Spleen (tissue), 11 donors: Measurements from ENCODE around the gene PIGS. TPM values are rescaled to one million over a fixed set of nuclear protein-coding genes. Genes with fewer than 3 reads are reported as not detected.
"Not testable (repeated sequence)": the region's sequence is repeated elsewhere in the genome, so short reads cannot be mapped to it uniquely, and the experiment has no call there.

Experiments used
- DNase-seq: peaks from one replicate; pipeline ENCODE4 v3.0.0-alpha.2; 2020
- H3K27ac ChIP-seq, 8 donors: fragments of 200-600 bp; sonication (generic) in 7 of 8; 1 replicate in 4 of 8; 2 replicates in 4 of 8; pipeline versions ENCODE4 v1.5.0 to v1.8.0; 2016 to 2021; ENCODE audit warnings: inconsistent platforms in 4 of 8, mild to moderate bottlenecking in 4 of 8, moderate library complexity in 1 of 8
- H3K27me3 ChIP-seq, 7 donors: fragments of 200-600 bp; sonication (generic) in 6 of 7; replicated peaks in 1 of 7; 1 replicate in 4 of 7; 2 replicates in 3 of 7; pipeline versions ENCODE4 v1.5.0 to v1.8.0; 2016 to 2021; ENCODE audit warnings: inconsistent platforms in 3 of 7, mild to moderate bottlenecking in 1 of 7
- H3K36me3 ChIP-seq, 6 donors: fragments of 200-600 bp; sonication (generic) in 5 of 6; 1 replicate in 4 of 6; 2 replicates in 2 of 6; pipeline versions ENCODE4 v1.5.0 to v1.8.0; 2016 to 2021; ENCODE audit warnings: inconsistent platforms in 2 of 6
- H3K4me1 ChIP-seq, 6 donors: fragments of 200-600 bp; sonication (generic) in 5 of 6; 1 replicate in 3 of 6; 2 replicates in 3 of 6; pipeline versions ENCODE4 v1.5.0 to v1.8.0; 2016 to 2021; ENCODE audit warnings: inconsistent platforms in 3 of 6
- H3K4me3 ChIP-seq, 8 donors: fragments of 200-600 bp; sonication (generic) in 7 of 8; 1 replicate in 4 of 8; 2 replicates in 4 of 8; pipeline versions ENCODE4 v1.5.0 to v1.8.0; 2016 to 2021; ENCODE audit warnings: inconsistent platforms in 4 of 8, mild to moderate bottlenecking in 4 of 8, moderate library complexity in 2 of 8
- H3K9me3 ChIP-seq, 8 donors: fragments of 200-600 bp; sonication (generic) in 7 of 8; 1 replicate in 4 of 8; 2 replicates in 4 of 8; pipeline versions ENCODE4 v1.5.0 to v1.8.0; 2016 to 2021; ENCODE audit warnings: inconsistent platforms in 4 of 8
- POLR2A ChIP-seq, 3 donors: fragments of 450-650 bp; IDR thresholded peaks; one replicate each; pipeline ENCODE4 v1.5.1; 2017; ENCODE audit warnings: antibody characterized with exemption in 3 of 3, mild to moderate bottlenecking in 1 of 3
- POLR2AphosphoS5 ChIP-seq, 3 donors: sonication (generic); formaldehyde crosslinking; IDR thresholded peaks; one replicate each; pipeline ENCODE4 v1.5.1; 2017; ENCODE audit warnings: antibody characterized with exemption in 3 of 3
- WGBS, 5 donors: extraction: QIAGEN DNeasy Blood & Tissue Kit in 3 of 5; methylation state at CpG; one replicate each; pipeline versions ENCODE4 v1.1.5 to v1.1.7; 2013 to 2018; 5-methylcytosine and 5-hydroxymethylcytosine counted together
- intact Hi-C: fragments of 100-400 bp; cut with DNase I; formaldehyde crosslinking; loops from one replicate; pipeline ENCODE4 v1.15.0; 2023; ENCODE audit warnings: low total_unique reads
- polyA plus RNA-seq, 3 donors: library from polyadenylated mRNA; stranded (reverse); fragments of 200-250 nt; gene quantifications; one replicate each; pipeline ENCODE4 v1.2.1, GENCODE V29; 2013
- total RNA-seq, 7 donors: library from RNA; depleted of rRNA in 3 of 7; stranded (reverse); fragments of >200 nt in 3 of 7; fragmentation: NEBNext Ultra II Directional in 4 of 7; extraction: Animal tissue kit (Norgen Biotek cat#: 25700) in 4 of 7; gene quantifications; one replicate each; pipeline versions ENCODE4 v1.1.0 to v1.2.1, GENCODE V29; 2016 to 2021
- TF ChIP-seq, protein P1 (sequence below), 11 experiments: fragments of 200-600 bp in 7 of 11; fragments of 450-650 bp in 4 of 11; sonication (generic) in 4 of 11; IDR thresholded peaks in 8 of 11; conservative IDR thresholded peaks in 3 of 11; 1 replicate in 7 of 11; 2 replicates in 4 of 11; pipeline versions ENCODE4 v1.4.0 to v1.8.0; 2016 to 2021; ENCODE audit warnings: antibody characterized with exemption in 11 of 11, inconsistent platforms in 4 of 11, mild to moderate bottlenecking in 1 of 11
- donor health status: healthy with polysubstance abuse.
- donor health status: DM: no; HTN: no; CAD: no; lungs with moderate emphysema.
- donor health status: DM: no; HTN: no; CAD: no.
- donor health status: Bipolar disorder and iron deficiency.
- donor health status: healthy.
- donor health status: DM: no; HTN: no; CAD: no.
- donor health status: DM: yes; HTN: yes; CAD: no.

The PIGS gene
- total and polyA plus RNA-seq, 10 donors, result 13.3 to 77.6 (median 50.0) TPM

DNA sequence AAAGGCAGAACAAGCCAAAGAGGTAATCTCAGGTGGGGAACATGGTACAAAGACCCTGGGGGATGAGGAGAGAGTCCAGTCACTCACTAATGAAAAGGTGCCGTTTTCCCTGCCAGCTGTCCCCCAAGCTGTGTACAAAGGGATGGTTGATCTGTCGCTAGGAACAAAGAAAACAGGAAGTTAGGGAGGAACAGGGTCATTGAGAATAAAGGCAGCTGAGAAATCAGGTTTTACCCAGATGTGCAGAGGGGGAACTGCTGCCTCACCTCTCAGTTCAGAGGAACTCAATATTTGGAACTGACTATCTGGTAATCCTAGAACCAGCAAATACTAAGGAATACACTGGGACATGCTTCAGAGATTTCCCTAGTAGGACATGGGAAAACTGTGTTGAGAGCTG is 41.2 kb upstream of the PIGS start:
- intact Hi-C loops, result loop anchor here (5.0 kb wide), 2 partner anchors 65 to 120 kb away; no protein-coding TSS in a partner anchor
- Histone ChIP-seq H3K27ac (peak overlapping the region in 2 of 8 donors; percentile 16 to 31), H3K27me3 (no peaks in the 10 kb centered on the region), H3K9me3 (no peaks in the 10 kb centered on the region), H3K36me3 (peaks cover 9 to 85% (median 51%) of the 10 kb centered on the region in 6 donors), H3K4me3 (no peak overlapping the region), H3K4me1 (peaks cover 0 to 31% (median 6%) of the 10 kb centered on the region in 6 donors)
- WGBS, 5 donors, result 17 to 28% (median 24%) methylated on average over 2 of the region's 2 CpGs
- peak in 1 of 3 donors; percentile 6 for TF ChIP-seq POLR2AphosphoS5 (IDR thresholded peaks at IDR 0.05)
- TF ChIP-seq POLR2A (IDR thresholded peaks at IDR 0.05), result no peak
- TF ChIP-seq, protein P1, sequence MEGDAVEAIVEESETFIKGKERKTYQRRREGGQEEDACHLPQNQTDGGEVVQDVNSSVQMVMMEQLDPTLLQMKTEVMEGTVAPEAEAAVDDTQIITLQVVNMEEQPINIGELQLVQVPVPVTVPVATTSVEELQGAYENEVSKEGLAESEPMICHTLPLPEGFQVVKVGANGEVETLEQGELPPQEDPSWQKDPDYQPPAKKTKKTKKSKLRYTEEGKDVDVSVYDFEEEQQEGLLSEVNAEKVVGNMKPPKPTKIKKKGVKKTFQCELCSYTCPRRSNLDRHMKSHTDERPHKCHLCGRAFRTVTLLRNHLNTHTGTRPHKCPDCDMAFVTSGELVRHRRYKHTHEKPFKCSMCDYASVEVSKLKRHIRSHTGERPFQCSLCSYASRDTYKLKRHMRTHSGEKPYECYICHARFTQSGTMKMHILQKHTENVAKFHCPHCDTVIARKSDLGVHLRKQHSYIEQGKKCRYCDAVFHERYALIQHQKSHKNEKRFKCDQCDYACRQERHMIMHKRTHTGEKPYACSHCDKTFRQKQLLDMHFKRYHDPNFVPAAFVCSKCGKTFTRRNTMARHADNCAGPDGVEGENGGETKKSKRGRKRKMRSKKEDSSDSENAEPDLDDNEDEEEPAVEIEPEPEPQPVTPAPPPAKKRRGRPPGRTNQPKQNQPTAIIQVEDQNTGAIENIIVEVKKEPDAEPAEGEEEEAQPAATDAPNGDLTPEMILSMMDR (IDR thresholded peaks at IDR 0.05 in 8 of 11, conservative IDR thresholded peaks at IDR 0.05 in 3 of 11), result no peak
- DNase-seq, result no peak

DNA sequence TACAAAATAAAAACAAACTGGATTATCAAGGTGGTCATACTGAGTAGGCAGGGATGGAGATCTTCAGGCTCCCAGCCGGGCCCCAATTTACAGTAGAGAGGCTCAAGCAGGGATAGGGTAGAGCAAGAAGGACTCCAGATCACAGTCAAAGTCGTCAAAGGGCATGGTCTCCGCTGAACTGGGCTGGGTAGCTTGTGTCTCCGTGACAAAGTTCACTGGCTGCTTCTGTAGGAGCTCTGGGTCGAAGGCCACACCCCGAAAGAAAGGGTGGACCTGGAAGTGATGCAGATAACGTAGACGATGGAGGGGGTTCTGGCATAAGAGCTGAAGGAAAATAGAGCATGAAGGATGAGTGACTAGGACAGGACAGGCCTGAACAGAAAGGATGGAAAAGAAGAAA is 39.1 kb upstream of the PIGS start:
- no peak for DNase-seq
- TF ChIP-seq, protein P1 (IDR thresholded peaks at IDR 0.05 in 8 of 11, conservative IDR thresholded peaks at IDR 0.05 in 3 of 11), result no peak
- no peak for TF ChIP-seq POLR2AphosphoS5 (IDR thresholded peaks at IDR 0.05)
- TF ChIP-seq POLR2A (IDR thresholded peaks at IDR 0.05), result no peak
- intact Hi-C loops, result loop anchor here (5.0 kb wide), 2 partner anchors 63 to 118 kb away; no protein-coding TSS in a partner anchor
- Histone ChIP-seq H3K36me3 (peaks cover 4 to 84% (median 29%) of the 10 kb centered on the region in 6 donors), H3K9me3 (no peaks in the 10 kb centered on the region), H3K27me3 (no peaks in the 10 kb centered on the region), H3K27ac (no peak overlapping the region), H3K4me3 (no peak overlapping the region), H3K4me1 (peaks cover 0 to 27% (median 6%) of the 10 kb centered on the region in 6 donors)
- 87 to 94% (median 91%) methylated on average over 8 of the region's 8 CpGs for WGBS, 5 donors

DNA sequence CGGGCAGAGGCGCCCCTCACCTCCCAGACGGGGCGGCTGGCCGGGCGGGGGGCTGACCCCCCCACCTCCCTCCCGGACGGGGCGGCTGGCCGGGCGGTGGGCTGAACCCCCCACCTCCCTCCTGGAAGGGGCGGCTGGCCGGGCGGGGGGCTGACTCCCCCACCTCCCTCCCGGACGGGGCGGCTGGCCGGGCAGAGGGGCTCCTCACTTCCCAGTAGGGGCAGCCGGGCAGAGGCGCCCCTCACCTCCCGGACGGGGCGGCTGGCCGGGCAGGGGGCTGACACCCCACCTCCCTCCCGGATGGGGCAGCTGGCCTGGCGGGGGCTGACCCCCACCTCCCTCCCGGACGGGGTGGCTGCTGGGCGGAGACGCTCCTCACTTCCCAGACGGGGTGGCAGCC is 32.7 kb upstream of the PIGS start:
- DNase-seq, result peak; percentile 32
- 92 to 98% (median 95%) methylated on average over 5 to 31 of the region's 31 CpGs for WGBS, 5 donors
- H3K9me3 ChIP-seq, H3K4me3 ChIP-seq, intact Hi-C loops, H3K27ac ChIP-seq, H3K27me3 ChIP-seq: not testable (repeated sequence)
- peaks cover 5 to 12% (median 9%) of the 10 kb centered on the region in 6 donors for H3K4me1 ChIP-seq
- peaks cover 0 to 36% (median 0%) of the 10 kb centered on the region in 6 donors for H3K36me3 ChIP-seq

DNA sequence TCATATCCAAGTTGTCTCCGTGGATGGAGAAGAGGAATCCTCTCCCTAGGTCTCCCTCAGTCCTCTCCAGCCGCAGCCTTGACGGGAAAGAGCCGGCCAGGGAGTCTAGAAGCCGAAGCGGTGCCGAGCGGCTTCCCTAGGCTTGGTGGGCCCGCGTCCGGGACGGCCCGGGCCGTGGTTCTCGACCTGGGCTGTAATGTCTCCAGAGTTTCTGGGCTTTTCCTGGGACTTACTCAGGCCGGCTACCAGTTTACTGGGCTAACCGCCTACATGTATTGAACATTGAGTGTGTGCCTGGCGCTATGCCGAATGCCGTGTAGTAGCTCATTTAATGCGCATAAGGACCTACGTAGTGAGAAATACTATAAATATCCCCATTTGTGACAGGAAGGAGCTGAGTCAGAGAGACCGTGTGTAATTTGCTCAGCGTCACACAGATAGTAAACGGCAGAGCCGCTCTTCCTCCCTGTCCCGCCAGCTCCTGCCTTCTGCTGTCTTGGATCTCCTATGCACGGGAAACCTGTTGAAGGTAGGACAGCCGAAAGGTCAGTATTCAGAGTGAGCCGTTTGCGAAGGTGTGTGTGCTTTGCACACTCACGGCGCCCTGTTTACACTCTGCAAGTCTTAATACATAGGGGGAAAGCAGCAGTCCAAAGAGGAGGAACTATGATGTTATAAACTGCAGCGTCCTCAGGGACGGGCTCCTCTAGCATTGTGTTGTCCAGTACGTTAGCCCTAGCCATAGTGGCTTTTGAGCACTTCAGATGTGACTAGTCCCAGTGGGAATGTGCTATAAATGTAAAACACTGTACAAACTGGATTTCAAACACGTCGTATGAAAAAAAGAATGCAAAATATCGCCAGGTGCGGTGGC is 28.2 kb upstream of the PIGS start:
- Histone ChIP-seq H3K27ac (peak overlapping the region; percentile 93 to 99 (median 96)), H3K9me3 (no peaks in the 10 kb centered on the region), H3K27me3 (no peaks in the 10 kb centered on the region), H3K36me3 (peaks cover 0 to 6% (median 0%) of the 10 kb centered on the region in 6 donors), H3K4me3 (peak overlapping the region; percentile 48 to 84 (median 54)), H3K4me1 (peaks cover 12 to 29% (median 22%) of the 10 kb centered on the region in 6 donors)
- no peak for TF ChIP-seq POLR2A (IDR thresholded peaks at IDR 0.05)
- TF ChIP-seq POLR2AphosphoS5 (IDR thresholded peaks at IDR 0.05), result no peak
- TF ChIP-seq, protein P1 (IDR thresholded peaks at IDR 0.05 in 8 of 11, conservative IDR thresholded peaks at IDR 0.05 in 3 of 11), result no peak
- DNase-seq, result peak; percentile 78
- intact Hi-C loops, result no loop called here
- WGBS, 5 donors, result 7 to 14% (median 8%) methylated on average over 23 to 40 of the region's 40 CpGs
